ENCODE results near the gene ZFR. TPM values are rescaled to one million over a fixed set of nuclear protein-coding genes. Genes with fewer than 3 reads are reported as not detected.
A peak's percentile ranks its signal among the peaks of the same experiment; 100 is the strongest.

ZFR gene
- total RNA-seq, 1 experiment from 2014 or later: 62.4 TPM

DNA sequence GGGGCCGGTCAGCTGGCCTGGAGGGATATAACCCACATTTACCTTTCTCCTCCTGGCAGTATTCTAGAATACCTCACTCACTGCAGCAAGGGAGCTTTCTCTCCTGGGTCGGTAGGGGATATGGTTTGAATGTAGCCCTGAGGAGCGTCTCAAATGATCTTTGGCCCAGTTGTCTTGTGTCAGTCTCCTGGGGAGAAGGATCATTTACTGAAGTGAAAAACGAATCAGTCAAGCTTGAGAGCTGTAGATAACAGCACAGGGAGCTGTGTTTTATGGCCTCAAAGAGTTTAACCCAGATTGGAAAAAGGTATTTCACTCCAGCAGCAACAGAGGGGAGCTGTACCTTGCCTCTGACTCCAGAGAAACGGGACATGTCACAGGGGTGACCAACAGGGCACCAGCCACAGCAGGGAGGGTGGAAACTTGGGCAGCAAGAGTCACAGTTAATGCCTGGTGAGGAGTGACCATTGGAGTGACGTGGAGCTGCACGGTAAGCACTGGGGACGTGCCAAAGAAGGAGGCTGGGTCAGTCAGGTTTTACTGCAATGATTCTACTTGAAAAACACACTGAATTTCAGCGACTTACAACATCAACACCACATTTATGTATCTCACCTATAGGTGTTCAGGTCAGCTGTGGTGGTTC is 29.8 kb upstream of the ZFR start:
- Histone ChIP-seq H4K20me1 (ENCODE audit: control insufficient read depth, insufficient read depth, insufficient read length) (no peaks in the 10 kb centered on the region), H3K23me2 (ENCODE audit: insufficient read length, low read depth, low read length, poor library complexity, severe bottlenecking) (no peaks in the 10 kb centered on the region), H3K56ac (ENCODE audit: insufficient read length, low read depth, low read length) (no peak overlapping the region), H3K79me1 (ENCODE audit: insufficient read depth, low read depth, low read length, poor library complexity, severe bottlenecking) (no peaks in the 10 kb centered on the region), H3K4me2 (ENCODE audit: insufficient read depth, insufficient read length, low read length) (no peak overlapping the region), H3K9me3 (ENCODE audit: control insufficient read depth, low read depth, low read length) (no peaks in the 10 kb centered on the region), H3K23ac (ENCODE audit: insufficient read length, low read depth, low read length) (no peak overlapping the region), H3T11ph (ENCODE audit: low read length) (no peak overlapping the region), H2BK120ac (ENCODE audit: low read depth, low read length, poor library complexity, severe bottlenecking) (no peak overlapping the region), H4K91ac (ENCODE audit: insufficient read length, low read depth, low read length) (no peak overlapping the region), H3K14ac (ENCODE audit: insufficient read depth, low read length) (no peak overlapping the region), H4K8ac (replicated peaks; ENCODE audit: insufficient read length, low read depth, low read length) (no peak overlapping the region), H2BK15ac (ENCODE audit: low read depth, low read length) (no peak overlapping the region), H2AFZ (ENCODE audit: low read length) (no peak overlapping the region), H2BK12ac (ENCODE audit: insufficient read length, low read depth, low read length) (no peak overlapping the region), H3K4me1 (ENCODE audit: insufficient read depth, low read length) (no peaks in the 10 kb centered on the region), H4K5ac (ENCODE audit: insufficient read length, low read depth, low read length) (no peak overlapping the region), H2AK5ac (ENCODE audit: insufficient read length, low read length) (no peak overlapping the region), H3K9ac (ENCODE audit: extremely low read depth, insufficient read length, low read length) (no peak overlapping the region), H2BK5ac (ENCODE audit: insufficient read length, low read length) (no peak overlapping the region), H2BK20ac (ENCODE audit: low read depth, low read length, poor library complexity, severe bottlenecking) (no peak overlapping the region), H3K79me2 (ENCODE audit: insufficient read depth, low read length) (no peaks in the 10 kb centered on the region), H3K27ac (ENCODE audit: insufficient read length, low read depth, low read length) (no peak overlapping the region), H3K27me3 (ENCODE audit: insufficient read depth, low read length) (no peaks in the 10 kb centered on the region), H3K4ac (ENCODE audit: low read depth, low read length) (no peak overlapping the region), H3K18ac (ENCODE audit: insufficient read length, low read depth, low read length) (no peak overlapping the region)
- Mint-ChIP-seq H3K27ac (peak overlapping the region; percentile 32 to 88 (median 58); a peak in 3 of 7 replicates), H3K27me3 (ENCODE audit: low read depth) (no peaks in the 10 kb centered on the region), H3K9me3 (no peaks in the 10 kb centered on the region), H3K36me3 (ENCODE audit: insufficient read depth in 1 of 3, low read depth in 3 of 3) (no peaks in the 10 kb centered on the region), H3K4me1 (peaks cover 12 to 16% of the 10 kb centered on the region in 2 experiments), H3K4me3 (no peak overlapping the region)
- no CpG with 5 or more reads among the region's 9 CpGs for WGBS (ENCODE audit: extremely low coverage, insufficient read length, low lambda C conversion rate)
- no peak for DNase-seq
- TF ChIP-seq, protein P1, sequence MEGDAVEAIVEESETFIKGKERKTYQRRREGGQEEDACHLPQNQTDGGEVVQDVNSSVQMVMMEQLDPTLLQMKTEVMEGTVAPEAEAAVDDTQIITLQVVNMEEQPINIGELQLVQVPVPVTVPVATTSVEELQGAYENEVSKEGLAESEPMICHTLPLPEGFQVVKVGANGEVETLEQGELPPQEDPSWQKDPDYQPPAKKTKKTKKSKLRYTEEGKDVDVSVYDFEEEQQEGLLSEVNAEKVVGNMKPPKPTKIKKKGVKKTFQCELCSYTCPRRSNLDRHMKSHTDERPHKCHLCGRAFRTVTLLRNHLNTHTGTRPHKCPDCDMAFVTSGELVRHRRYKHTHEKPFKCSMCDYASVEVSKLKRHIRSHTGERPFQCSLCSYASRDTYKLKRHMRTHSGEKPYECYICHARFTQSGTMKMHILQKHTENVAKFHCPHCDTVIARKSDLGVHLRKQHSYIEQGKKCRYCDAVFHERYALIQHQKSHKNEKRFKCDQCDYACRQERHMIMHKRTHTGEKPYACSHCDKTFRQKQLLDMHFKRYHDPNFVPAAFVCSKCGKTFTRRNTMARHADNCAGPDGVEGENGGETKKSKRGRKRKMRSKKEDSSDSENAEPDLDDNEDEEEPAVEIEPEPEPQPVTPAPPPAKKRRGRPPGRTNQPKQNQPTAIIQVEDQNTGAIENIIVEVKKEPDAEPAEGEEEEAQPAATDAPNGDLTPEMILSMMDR (conservative IDR thresholded peaks at IDR 0.05): no peak
